Dermis blood vessel endothelial cell (primary cell): ENCODE measurements around the gene SURF1. TPM values are rescaled to one million over a fixed set of nuclear protein-coding genes. Genes with fewer than 3 reads are reported as not detected.
A peak's percentile ranks its signal among the peaks of the same experiment; 100 is the strongest.
"Not testable (repeated sequence)": the region's sequence is repeated elsewhere in the genome, so short reads cannot be mapped to it uniquely, and the experiment has no call there.

Experiments used
- DNase-seq: peaks from one replicate; pipeline ENCODE4 v3.0.0; 2010
- total RNA-seq: library from RNA; depleted of rRNA; stranded (reverse); fragments of >200 nt; gene quantifications from 2 replicates; pipeline ENCODE4 v1.2.3, GENCODE V29; 2014

The SURF1 gene
- total RNA-seq, 1 donor from 2014 or later: 31.1 TPM

DNA sequence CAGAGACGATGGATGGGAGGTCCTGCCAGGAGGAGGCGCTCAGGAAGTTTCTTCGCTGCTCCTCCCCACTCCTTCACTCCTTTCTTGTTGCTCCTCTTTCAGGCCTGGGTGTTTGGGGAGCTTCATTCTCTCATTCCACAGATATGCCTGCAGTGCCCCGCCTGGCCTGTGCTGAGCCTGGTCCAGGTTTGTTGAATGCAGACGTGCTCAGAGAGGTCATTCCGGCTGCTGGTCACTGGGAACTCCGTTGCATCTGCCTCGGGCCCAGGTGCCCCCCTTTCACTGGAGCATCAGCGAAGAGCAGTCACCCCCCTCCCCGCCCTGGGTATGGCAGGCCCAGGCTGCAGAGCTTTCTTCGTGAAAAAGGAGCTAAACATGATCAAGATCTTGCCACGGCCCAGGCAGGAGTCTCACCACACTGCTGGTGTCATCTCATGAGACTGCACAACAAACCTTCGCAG, 35.8 kb downstream of the SURF1 start:
- DNase-seq: no peak

GRCh38 chr9:133317551-133317950, 38.7 kb downstream of the SURF1 start:
- DNase-seq: not testable (repeated sequence)

DNA sequence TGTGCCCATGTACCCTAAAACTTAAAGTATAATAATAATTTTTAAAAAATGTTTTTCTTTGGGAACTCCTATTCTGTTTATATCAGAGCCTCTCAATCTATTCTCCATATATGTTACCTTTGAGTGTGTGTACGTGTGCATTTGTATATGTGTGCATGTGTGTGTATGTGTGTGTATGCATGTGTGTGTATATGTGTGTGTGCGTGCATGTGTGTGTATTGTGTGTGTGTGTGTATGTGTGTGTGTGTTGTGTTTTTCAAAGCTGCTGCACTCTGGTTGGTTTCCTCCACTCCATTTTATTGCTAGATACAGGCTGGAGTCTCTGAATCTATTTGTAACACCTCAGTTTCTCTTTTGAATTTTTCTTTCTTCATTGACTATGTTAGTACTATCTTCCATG, 40.3 kb downstream of the SURF1 start:
- no peak for DNase-seq

GRCh38 chr9:133309608-133310007, 46.7 kb downstream of the SURF1 start:
- DNase-seq: no peak

- no peak for DNase-seq
Observed at GRCh38 chr9:133307301-133307700, 49.0 kb downstream of the SURF1 start.

DNA sequence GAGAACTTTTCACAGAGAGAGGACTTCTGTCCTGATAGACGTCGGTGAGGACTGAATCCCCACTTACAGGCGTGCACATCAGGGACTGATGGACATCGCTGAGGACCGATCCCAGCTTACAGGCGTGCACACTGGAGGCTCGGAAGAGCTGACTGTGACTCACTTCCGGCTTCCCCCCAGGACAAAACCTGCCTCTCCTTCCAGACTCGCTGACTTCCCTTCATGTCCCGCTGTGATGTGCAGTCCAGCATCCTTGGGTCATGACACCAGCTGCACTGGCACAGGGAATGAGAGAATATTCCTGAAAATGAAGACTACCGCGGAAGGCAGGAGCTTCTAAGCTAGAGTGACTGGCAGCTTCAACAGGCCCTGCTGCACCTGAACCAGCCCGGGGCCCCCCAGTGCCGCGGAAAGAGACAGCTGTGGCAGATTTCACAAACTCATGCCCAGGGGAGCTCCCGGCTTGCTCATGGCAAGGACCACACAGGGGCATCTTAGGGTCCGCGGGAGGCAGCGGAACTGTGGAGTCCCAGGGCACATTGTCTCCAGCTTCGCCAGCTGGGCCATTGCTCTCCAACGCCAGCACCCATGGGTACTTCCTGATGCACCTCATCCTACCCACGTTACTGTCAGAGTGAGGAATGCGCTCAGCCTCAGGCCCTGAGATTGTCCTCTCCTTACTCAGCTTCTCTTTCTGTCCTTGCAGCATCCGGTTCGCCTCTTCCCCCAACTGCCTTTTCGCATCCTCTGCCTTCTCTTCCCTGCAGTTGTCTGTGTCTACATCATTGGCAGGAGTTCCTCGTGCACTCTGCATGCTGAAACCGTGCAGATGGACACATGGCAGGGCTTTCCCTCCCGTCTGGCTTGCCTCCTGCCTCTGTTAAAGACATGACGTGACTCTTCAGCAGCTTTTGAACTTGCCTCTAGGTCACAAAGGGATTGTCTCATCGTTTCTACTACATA, 49.8 kb downstream of the SURF1 start:
- peak; percentile 61 for DNase-seq

GRCh38 chr9:133305731-133306130, 50.6 kb downstream of the SURF1 start:
- no peak for DNase-seq

DNA sequence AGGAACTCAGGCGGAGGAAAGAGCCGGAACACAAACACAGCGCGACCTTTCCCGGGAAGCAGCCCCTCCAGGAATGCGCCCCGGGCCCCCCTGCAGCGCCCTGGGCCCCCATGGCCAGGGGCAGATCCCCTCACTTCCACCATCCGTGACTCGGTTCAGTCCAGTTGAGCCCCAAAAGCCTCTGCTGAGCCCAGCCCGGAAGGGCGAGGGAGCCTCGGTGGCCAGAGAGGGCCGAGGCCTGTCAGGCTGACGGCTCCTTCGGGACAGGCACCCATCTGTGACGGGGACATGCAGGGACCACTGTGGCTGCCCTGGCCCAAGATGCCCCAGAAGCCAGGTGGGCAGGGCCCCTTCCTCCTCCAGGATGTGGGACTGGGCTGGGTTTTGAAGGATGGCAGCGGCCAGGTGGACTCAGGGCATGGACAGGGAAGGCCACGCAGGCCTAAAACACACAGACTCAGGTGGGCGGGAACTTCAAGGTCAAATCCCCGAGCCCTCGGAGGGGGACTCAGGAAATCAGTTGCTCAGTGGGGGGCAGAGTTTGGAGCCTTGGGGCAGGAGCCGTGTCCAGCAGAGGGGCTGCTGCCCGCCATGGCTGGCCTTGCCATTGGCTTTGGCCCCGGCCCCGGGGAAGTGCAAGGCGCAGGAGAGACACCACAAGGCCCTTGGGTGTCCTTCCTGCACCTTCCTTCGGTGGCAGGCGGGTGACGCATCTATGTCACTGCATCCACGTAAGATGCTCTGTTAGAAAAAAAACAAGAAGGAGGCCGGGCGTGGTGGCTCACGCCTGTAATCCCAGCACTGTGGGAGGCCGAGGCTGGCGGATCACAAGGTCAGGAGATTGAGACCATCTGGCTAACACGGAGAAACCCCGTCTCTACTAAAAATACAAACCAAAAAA, 51.6 kb downstream of the SURF1 start:
- DNase-seq: no peak

DNA sequence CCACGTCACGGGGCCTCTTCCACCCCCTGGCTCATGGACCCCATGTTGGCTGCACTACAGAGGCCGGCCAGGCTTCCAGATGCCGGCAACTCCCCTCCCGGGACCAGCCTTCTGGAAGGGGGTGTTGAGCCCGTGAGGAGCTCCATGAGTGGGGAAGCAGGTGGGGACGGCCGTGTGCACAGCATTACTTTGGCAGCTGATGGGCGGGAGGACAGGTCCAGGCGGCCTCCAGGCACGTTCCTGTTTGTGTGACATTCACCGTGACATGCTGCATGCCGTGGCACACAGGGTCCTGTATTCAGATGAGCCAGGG, 52.2 kb downstream of the SURF1 start:
- DNase-seq: no peak

- DNase-seq: no peak
Observed at GRCh38 chr9:133303266-133304157, 52.8 kb downstream of the SURF1 start.

Other genes with a start within 250 kb of the SURF1 start
- 68.7 and 68.9 TPM in 2 replicates for gene RALGDS, start 235.2 kb downstream of the SURF1 start, total RNA-seq
- gene GBGT1, start 192.6 kb downstream of the SURF1 start, total RNA-seq: 15.7 and 28.0 TPM in 2 replicates
- gene OBP2B, start 147.2 kb downstream of the SURF1 start, total RNA-seq: not detected in 2 replicates
- gene ABO, start 81.3 kb downstream of the SURF1 start, total RNA-seq: under 0.01 and 0.51 TPM in 2 replicates
- 13.0 and 15.0 TPM in 2 replicates for gene SURF6, start 20.3 kb downstream of the SURF1 start, total RNA-seq
- 17.7 and 26.6 TPM in 2 replicates for gene MED22, start 8.4 kb downstream of the SURF1 start, total RNA-seq
- 1,936 and 2,833 TPM in 2 replicates for gene RPL7A, start 8.3 kb downstream of the SURF1 start, total RNA-seq
- 11.2 and 11.7 TPM in 2 replicates for gene SURF2, start 63 bp upstream of the SURF1 start, total RNA-seq
- gene SURF4, start 19.6 kb upstream of the SURF1 start, total RNA-seq: 370 and 397 TPM in 2 replicates
- 0.47 and 1.2 TPM in 2 replicates for gene STKLD1, start 19.9 kb upstream of the SURF1 start, total RNA-seq
- 16.2 and 26.9 TPM in 2 replicates for gene REXO4, start 61.5 kb upstream of the SURF1 start, total RNA-seq
- gene ADAMTS13, start 65.9 kb upstream of the SURF1 start, total RNA-seq: 0.84 and 1.0 TPM in 2 replicates
- gene CACFD1, start 103.5 kb upstream of the SURF1 start, total RNA-seq: 12.8 and 21.4 TPM in 2 replicates
- 32.0 and 42.1 TPM in 2 replicates for gene SLC2A6, start 122.6 kb upstream of the SURF1 start, total RNA-seq
- gene MYMK, start 168.5 kb upstream of the SURF1 start, total RNA-seq: not detected in 2 replicates
- under 0.01 and 0.17 TPM in 2 replicates for gene ADAMTSL2, start 178.2 kb upstream of the SURF1 start, total RNA-seq